ENCODE data around the gene POP4. TPM values are rescaled to one million over a fixed set of nuclear protein-coding genes. Genes with fewer than 3 reads are reported as not detected.

The POP4 gene
- polyA plus RNA-seq, 1 donor from 2014 or later = 101 TPM

DNA sequence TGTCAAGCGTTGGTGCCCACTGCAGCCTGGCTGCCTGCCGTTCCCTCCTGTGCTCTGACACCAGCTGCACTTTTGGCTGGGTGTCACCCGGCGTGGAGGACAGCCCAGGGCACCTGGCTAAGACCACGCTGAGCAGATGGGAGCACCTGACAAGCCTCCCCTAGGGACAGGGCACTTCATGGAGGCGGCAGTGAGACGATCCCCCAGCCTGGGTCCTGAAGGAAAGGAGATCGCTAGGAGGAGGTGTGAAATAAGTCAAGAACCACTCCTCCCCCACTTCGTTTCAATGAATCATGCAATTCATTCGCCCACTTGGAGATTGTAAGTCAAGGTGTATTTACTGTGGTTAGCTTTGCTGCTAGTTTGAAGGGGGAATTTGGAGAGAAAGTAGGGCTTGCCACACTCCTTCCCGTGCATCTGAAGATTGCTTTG is 41.5 kb upstream of the POP4 start:
- Histone ChIP-seq H3F3A (ENCODE audit: insufficient read depth, low read length, poor library complexity, severe bottlenecking) (no peaks in the 10 kb centered on the region), H3K27me3 (ENCODE audit: insufficient read depth, low read depth, low read length) (no peaks in the 10 kb centered on the region), H3K9me3 (ENCODE audit: low read length) (no peaks in the 10 kb centered on the region), H4K20me1 (ENCODE audit: insufficient read depth) (no peaks in the 10 kb centered on the region), H3K36me3 (ENCODE audit: insufficient read depth, low read length) (no peaks in the 10 kb centered on the region), H3K9me2 (ENCODE audit: insufficient read depth, low read length) (no peaks in the 10 kb centered on the region), H3K27ac (ENCODE audit: low read length) (no peak overlapping the region), H3K4me3 (ENCODE audit: low read length) (no peak overlapping the region), H3K79me2 (replicated peaks; ENCODE audit: insufficient read depth, low read length) (no peaks in the 10 kb centered on the region), H2AFZ (ENCODE audit: low read depth, low read length) (no peak overlapping the region), H3K4me2 (ENCODE audit: low read length) (no peak overlapping the region), H3K9ac (ENCODE audit: low read length) (no peak overlapping the region)
- TF ChIP-seq TAF1 (IDR thresholded peaks at IDR 0.05; ENCODE audit: low read depth) = no peak
- no peak for TF ChIP-seq RAD21 (conservative IDR thresholded peaks at IDR 0.05)
- no peak for TF ChIP-seq MXI1 (conservative IDR thresholded peaks at IDR 0.05; ENCODE audit: poor library complexity, severe bottlenecking)
- TF ChIP-seq POLR2AphosphoS5 (IDR thresholded peaks at IDR 0.05) = no peak
- no peak for TF ChIP-seq SMC3 (conservative IDR thresholded peaks at IDR 0.05; ENCODE audit: poor library complexity)
- TF ChIP-seq EP300 (conservative IDR thresholded peaks at IDR 0.05; ENCODE audit: poor library complexity, severe bottlenecking) = no peak
- no peak for TF ChIP-seq EZH2 (IDR thresholded peaks at IDR 0.05; ENCODE audit: borderline replicate concordance, insufficient read depth, low read length, poor library complexity, severe bottlenecking)
- no peak for TF ChIP-seq REST (IDR thresholded peaks at IDR 0.05; ENCODE audit: borderline replicate concordance)
- TF ChIP-seq, protein P1, sequence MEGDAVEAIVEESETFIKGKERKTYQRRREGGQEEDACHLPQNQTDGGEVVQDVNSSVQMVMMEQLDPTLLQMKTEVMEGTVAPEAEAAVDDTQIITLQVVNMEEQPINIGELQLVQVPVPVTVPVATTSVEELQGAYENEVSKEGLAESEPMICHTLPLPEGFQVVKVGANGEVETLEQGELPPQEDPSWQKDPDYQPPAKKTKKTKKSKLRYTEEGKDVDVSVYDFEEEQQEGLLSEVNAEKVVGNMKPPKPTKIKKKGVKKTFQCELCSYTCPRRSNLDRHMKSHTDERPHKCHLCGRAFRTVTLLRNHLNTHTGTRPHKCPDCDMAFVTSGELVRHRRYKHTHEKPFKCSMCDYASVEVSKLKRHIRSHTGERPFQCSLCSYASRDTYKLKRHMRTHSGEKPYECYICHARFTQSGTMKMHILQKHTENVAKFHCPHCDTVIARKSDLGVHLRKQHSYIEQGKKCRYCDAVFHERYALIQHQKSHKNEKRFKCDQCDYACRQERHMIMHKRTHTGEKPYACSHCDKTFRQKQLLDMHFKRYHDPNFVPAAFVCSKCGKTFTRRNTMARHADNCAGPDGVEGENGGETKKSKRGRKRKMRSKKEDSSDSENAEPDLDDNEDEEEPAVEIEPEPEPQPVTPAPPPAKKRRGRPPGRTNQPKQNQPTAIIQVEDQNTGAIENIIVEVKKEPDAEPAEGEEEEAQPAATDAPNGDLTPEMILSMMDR (IDR thresholded peaks at IDR 0.05; ENCODE audit: poor library complexity, severe bottlenecking) = no peak

DNA sequence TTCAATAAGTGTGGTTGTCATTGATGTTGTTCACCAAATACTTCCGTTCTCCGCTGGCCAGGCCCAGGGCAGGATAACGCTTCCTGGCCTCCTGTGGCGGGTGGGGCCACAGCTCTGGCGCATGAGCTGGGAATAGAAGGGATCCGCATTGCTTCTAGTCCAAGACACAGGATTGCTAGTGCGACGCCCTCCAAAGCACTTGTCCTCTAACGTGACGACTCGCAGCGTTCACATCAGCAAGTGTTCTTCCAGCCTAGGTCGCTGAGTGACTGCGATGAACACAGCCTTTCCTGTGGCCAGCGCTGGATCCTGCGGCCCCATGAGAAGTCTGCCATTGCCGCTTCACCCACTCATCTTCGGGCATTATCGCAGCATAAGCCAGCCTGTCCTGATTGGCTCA is 40.9 kb upstream of the POP4 start:
- no peak for TF ChIP-seq POLR2AphosphoS5 (IDR thresholded peaks at IDR 0.05)
- TF ChIP-seq RAD21 (conservative IDR thresholded peaks at IDR 0.05) = no peak
- Histone ChIP-seq H2AFZ (ENCODE audit: low read depth, low read length) (no peak overlapping the region), H3K9ac (ENCODE audit: low read length) (no peak overlapping the region), H3K36me3 (ENCODE audit: insufficient read depth, low read length) (no peaks in the 10 kb centered on the region), H3K9me2 (ENCODE audit: insufficient read depth, low read length) (no peaks in the 10 kb centered on the region), H4K20me1 (ENCODE audit: insufficient read depth) (no peaks in the 10 kb centered on the region), H3K4me3 (ENCODE audit: low read length) (no peak overlapping the region), H3K27ac (ENCODE audit: low read length) (no peak overlapping the region), H3K9me3 (ENCODE audit: low read length) (no peaks in the 10 kb centered on the region), H3K27me3 (ENCODE audit: insufficient read depth, low read depth, low read length) (no peaks in the 10 kb centered on the region), H3F3A (ENCODE audit: insufficient read depth, low read length, poor library complexity, severe bottlenecking) (no peaks in the 10 kb centered on the region), H3K4me2 (ENCODE audit: low read length) (no peak overlapping the region), H3K79me2 (replicated peaks; ENCODE audit: insufficient read depth, low read length) (no peaks in the 10 kb centered on the region)
